Smooth muscle cell (in vitro differentiated cells): ENCODE measurements around the gene BLID. TPM values are rescaled to one million over a fixed set of nuclear protein-coding genes. Genes with fewer than 3 reads are reported as not detected.

Experiments
- DNase-seq: peaks from one replicate; lab custom pipeline; 2025; ENCODE audit not compliant: unreplicated experiment; lab: John Stamatoyannopoulos, UW
- H2AFZ ChIP-seq: fragments of 200-600 bp; sonication (generic); 2 replicates; pipeline ENCODE4 v1.6.0; 2016; ENCODE audit warnings: antibody characterized with exemption, low read depth, mild to moderate bottlenecking
- H3F3A ChIP-seq: fragments of 200-600 bp; sonication (generic); 2 replicates; pipeline ENCODE4 v1.6.0; 2017; ENCODE audit warnings: antibody characterized with exemption, low read depth
- H3K27ac ChIP-seq: fragments of 200-600 bp; sonication (generic); 2 replicates; pipeline ENCODE4 v1.5.1; 2016; ENCODE audit warnings: low read depth, mild to moderate bottlenecking
- H3K27me3 ChIP-seq: fragments of 200-600 bp; sonication (generic); 2 replicates; pipeline ENCODE4 v1.6.1; 2016; ENCODE audit warnings: low read depth, mild to moderate bottlenecking
- H3K36me3 ChIP-seq: fragments of 200-600 bp; sonication (generic); 2 replicates; pipeline ENCODE4 v1.5.1; 2016; ENCODE audit warnings: low read depth
- H3K4me1 ChIP-seq: fragments of 200-600 bp; sonication (generic); 2 replicates; pipeline ENCODE4 v1.5.1; 2016; ENCODE audit warnings: low read depth
- H3K4me2 ChIP-seq: fragments of 200-600 bp; sonication (generic); 2 replicates; pipeline ENCODE4 v1.6.0; 2016; ENCODE audit warnings: mild to moderate bottlenecking
- H3K4me3 ChIP-seq: fragments of 200-600 bp; sonication (generic); 2 replicates; pipeline ENCODE4 v1.5.1; 2016; ENCODE audit warnings: mild to moderate bottlenecking
- H3K79me2 ChIP-seq: fragments of 200-600 bp; sonication (generic); 2 replicates; pipeline ENCODE4 v1.6.0; 2016; ENCODE audit warnings: low read depth, mild to moderate bottlenecking
- H3K9ac ChIP-seq: fragments of 200-600 bp; sonication (generic); 2 replicates; pipeline ENCODE4 v1.6.0; 2016; ENCODE audit warnings: low read depth
- H3K9me3 ChIP-seq: fragments of 200-600 bp; sonication (generic); replicated peaks from 2 replicates; pipeline ENCODE4 v1.5.1; 2016; ENCODE audit warnings: low read depth
- H4K20me1 ChIP-seq: fragments of 200-600 bp; sonication (generic); 2 replicates; pipeline ENCODE4 v1.6.0; 2016; ENCODE audit warnings: low read depth
- WGBS: methylation state at CpG from one replicate; pipeline ENCODE4 v1.1.7; 2016; ENCODE audit warnings: low lambda C conversion rate; 5-methylcytosine and 5-hydroxymethylcytosine counted together
- polyA plus RNA-seq: library from polyadenylated mRNA; unstranded; fragments of >200 nt; fragmentation: Nextera tagmentation; extraction: Ambion mirVana; gene quantifications from 2 replicates; pipeline ENCODE4 v1.2.1, GENCODE V29; 2016
- total RNA-seq: library from RNA; depleted of rRNA; stranded (reverse); fragments of >200 nt; gene quantifications from 2 replicates; pipeline ENCODE4 v1.2.3, GENCODE V29; 2014
- TF ChIP-seq, protein P1 (sequence below): fragments of 200-600 bp; sonication (generic); IDR thresholded peaks from 2 replicates; pipeline ENCODE4 v1.5.1; 2017; ENCODE audit warnings: borderline replicate concordance, mild to moderate bottlenecking, antibody characterized with exemption; ENCODE audit not compliant: insufficient read depth, poor library complexity, severe bottlenecking

The BLID gene
- total and polyA plus RNA-seq, 2 experiments from 2014 or later: 0.18 to 4.7 TPM

DNA sequence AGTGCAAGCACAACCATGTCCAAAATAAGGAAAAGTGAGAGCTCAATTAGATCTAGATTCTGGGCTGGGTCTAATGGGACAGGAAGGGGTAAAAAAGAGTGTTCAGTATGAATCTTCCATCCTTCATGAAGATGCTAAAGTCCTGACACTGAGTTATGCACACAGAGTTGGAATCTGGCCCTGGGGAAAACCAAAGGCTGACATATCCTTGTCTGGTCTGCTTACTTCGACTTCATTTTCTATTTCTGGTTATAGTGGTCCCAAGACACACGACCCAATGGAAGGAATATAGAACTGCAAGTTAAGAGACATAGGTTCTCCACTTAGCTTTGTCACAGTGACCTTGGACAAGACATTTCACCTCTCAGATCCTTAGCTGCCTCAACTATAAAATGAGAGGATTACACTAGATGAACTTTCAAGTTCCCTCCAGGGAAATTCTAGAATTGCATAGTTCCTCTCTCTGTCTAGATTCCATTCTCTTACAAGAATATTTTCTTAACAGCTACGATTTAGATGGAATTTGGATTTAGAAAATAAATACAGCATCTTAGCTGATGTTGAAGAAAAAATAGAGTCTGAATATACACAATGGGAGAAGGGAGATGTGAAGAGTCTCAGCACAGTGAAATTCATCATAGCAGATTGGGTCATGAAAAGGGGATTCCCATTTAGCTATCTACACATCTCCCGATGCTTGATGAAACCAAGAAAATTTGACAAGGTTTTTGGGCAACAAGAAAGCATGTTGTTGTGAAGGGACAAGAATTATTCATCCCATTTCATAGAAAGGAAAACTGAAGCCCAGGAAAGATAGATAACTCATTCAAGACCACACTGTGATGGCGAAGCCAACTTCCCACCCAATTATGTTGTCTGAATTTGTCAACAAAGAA lies 3.3 kb downstream of the BLID start:
- Histone ChIP-seq H4K20me1 (no peaks in the 10 kb centered on the region), H3K79me2 (peaks cover 36% of the 10 kb centered on the region), H3K36me3 (peaks cover 4% of the 10 kb centered on the region), H2AFZ (no peak overlapping the region), H3K9me3 (no peaks in the 10 kb centered on the region), H3K27ac (no peak overlapping the region), H3K4me2 (no peak overlapping the region), H3K9ac (no peak overlapping the region), H3K4me3 (no peak overlapping the region), H3K4me1 (no peaks in the 10 kb centered on the region), H3F3A (no peaks in the 10 kb centered on the region), H3K27me3 (no peaks in the 10 kb centered on the region)
- WGBS: 93% methylated on average over 5 of the region's 5 CpGs
- DNase-seq: no peak
- TF ChIP-seq, protein P1, sequence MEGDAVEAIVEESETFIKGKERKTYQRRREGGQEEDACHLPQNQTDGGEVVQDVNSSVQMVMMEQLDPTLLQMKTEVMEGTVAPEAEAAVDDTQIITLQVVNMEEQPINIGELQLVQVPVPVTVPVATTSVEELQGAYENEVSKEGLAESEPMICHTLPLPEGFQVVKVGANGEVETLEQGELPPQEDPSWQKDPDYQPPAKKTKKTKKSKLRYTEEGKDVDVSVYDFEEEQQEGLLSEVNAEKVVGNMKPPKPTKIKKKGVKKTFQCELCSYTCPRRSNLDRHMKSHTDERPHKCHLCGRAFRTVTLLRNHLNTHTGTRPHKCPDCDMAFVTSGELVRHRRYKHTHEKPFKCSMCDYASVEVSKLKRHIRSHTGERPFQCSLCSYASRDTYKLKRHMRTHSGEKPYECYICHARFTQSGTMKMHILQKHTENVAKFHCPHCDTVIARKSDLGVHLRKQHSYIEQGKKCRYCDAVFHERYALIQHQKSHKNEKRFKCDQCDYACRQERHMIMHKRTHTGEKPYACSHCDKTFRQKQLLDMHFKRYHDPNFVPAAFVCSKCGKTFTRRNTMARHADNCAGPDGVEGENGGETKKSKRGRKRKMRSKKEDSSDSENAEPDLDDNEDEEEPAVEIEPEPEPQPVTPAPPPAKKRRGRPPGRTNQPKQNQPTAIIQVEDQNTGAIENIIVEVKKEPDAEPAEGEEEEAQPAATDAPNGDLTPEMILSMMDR: no peak

DNA sequence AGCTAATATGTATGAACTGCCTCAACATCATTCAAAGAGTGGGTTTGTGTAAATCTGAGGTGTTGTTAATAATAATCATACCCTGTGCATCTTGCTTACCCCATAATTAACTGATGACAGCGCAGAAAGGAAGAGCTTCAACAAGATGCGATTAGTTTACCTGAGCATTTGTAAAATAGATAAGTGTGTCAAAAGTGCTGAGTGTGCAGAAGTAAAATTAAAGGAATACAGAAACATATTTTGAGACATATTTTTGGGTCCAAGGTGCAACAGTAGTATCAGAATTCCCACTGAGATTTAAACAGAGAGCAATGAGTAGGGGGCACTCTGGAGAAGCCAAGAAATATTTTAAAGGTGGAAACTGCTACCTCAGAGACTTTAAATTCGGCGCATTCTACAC lies 6.1 kb downstream of the BLID start:
- Histone ChIP-seq H3K4me3 (no peak overlapping the region), H3K9me3 (no peaks in the 10 kb centered on the region), H3F3A (peaks cover 4% of the 10 kb centered on the region), H3K9ac (no peak overlapping the region), H3K27me3 (no peaks in the 10 kb centered on the region), H3K79me2 (peaks cover 60% of the 10 kb centered on the region), H2AFZ (no peak overlapping the region), H3K4me1 (peaks cover 10% of the 10 kb centered on the region), H3K4me2 (no peak overlapping the region), H4K20me1 (no peaks in the 10 kb centered on the region), H3K27ac (no peak overlapping the region), H3K36me3 (peaks cover 4% of the 10 kb centered on the region)
- 95% methylated on average over 4 of the region's 4 CpGs for WGBS
- TF ChIP-seq, protein P1: no peak
- no peak for DNase-seq

DNA sequence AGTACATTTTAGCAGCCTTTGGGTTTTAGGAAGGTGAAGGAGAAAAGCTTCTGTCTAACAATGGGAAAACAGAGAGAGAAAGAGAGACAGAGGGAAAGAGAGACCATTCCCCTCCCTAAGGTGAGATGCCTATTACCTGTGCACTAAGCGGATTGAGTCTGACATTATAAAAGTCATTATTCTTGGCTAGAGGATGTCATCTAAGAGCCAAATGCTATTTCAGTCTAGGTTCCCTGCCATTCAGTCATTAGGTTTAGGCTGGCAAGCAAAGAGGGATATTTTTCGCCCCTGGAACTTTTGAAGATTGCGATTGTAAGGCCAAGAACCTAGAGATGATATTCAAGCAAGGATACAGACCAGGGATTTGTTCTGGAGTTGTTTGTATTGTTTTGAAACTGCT lies 7.2 kb downstream of the BLID start:
- Histone ChIP-seq H3K27me3 (no peaks in the 10 kb centered on the region), H3K4me1 (peaks cover 14% of the 10 kb centered on the region), H3K27ac (no peak overlapping the region), H2AFZ (no peak overlapping the region), H3K36me3 (peaks cover 4% of the 10 kb centered on the region), H3K9me3 (no peaks in the 10 kb centered on the region), H3K9ac (no peak overlapping the region), H4K20me1 (no peaks in the 10 kb centered on the region), H3F3A (peaks cover 5% of the 10 kb centered on the region), H3K79me2 (peaks cover 68% of the 10 kb centered on the region), H3K4me3 (no peak overlapping the region), H3K4me2 (no peak overlapping the region)
- TF ChIP-seq, protein P1: no peak
- DNase-seq: no peak
- over 99% methylated on average over 3 of the region's 3 CpGs for WGBS
